Raji (cell line): ENCODE results near the gene RGL2.

ENCODE experiments used
- POLR2A ChIP-seq: IDR thresholded peaks from 2 replicates; pipeline ENCODE4 v1.6.1; 2011; ENCODE audit warnings: low read depth, low read length, control low read depth; ENCODE audit not compliant: insufficient read depth

The RGL2 gene

DNA sequence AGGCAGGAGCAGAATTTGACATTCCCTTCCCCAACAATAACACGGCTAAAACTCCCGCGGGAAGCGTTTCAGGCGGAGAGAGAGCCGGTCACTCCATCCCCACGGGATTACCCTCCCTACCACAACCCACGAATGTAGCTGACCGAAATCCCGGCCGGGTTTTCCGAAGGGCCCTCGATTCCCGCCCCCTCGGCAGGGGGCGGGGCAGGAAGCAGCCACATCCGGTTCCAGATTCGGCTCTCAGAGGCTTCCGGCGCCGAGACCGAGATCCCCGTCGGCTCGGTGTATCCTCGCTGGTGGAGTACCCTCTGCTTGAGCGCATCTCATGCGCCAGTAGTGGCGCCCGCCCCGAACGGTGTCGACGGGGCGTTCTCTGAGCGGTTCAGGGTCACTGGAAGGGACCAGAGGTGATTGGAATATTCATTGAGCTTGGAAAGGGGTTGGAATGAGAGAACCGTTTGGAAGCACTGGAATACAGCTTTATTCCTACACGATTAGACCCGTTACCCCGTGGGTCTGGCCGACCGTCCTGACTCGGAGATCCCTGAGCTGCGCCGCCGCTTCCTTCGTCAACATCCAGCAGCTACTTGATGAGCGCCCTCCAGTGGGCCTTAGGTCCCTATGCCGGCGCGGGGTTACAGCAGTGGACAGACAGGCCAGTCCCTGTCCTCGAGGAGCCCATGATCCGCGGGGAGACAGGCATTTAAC lies 649 bp upstream of the RGL2 start:
- TF ChIP-seq POLR2A: peak; percentile 84

DNA sequence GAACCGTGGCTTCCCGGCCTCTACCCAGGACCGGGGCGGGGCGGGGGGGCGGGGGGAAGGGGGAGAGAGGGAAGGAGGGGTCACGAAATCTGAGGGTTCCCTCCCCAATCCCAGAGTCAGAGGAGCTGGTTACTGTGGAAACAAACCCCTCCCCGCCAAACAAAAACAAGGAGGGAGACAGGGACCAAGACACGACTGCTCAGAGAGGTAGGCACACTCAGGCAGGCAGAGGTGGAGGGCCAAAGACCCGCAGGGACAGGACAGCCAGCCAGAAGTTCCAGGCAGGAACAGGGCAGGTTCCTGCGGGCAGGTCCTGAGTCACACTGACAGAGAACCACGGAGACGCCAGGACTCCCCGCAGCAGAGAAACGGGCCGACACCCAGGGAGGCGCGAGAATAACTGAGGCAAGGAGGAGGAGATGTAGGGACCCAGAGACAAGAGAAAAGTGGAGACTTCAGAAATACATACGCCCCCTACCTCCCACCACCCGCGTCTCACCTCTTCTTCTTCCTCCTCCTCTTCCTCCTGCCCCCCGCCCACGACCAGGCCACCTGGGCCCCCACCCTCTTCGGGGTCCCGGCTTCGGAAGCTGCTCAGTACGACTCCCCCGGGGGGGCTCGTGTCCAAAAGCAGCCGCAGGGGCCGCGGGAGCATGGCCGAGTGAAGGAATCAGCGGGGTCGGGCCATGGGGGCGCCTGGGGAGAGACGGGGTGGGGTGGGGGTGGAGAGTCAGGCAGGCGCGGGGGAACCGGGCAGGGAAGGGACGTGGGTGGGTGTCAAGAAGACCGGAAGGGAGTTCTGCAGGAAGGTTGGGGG lies 578 bp downstream of the RGL2 start:
- no peak; the same call in 1 of the 2 replicates for TF ChIP-seq POLR2A

- TF ChIP-seq POLR2A: no peak
Observed at GRCh38 chr6:33297406-33297955, 1.3 kb downstream of the RGL2 start.

GRCh38 chr6:33296797-33297405 lies 1.8 kb downstream of the RGL2 start:
- TF ChIP-seq POLR2A: no peak

GRCh38 chr6:33295621-33296369 lies 2.9 kb downstream of the RGL2 start:
- no peak for TF ChIP-seq POLR2A

GRCh38 chr6:33294086-33294823 lies 4.5 kb downstream of the RGL2 start:
- TF ChIP-seq POLR2A: no peak

DNA sequence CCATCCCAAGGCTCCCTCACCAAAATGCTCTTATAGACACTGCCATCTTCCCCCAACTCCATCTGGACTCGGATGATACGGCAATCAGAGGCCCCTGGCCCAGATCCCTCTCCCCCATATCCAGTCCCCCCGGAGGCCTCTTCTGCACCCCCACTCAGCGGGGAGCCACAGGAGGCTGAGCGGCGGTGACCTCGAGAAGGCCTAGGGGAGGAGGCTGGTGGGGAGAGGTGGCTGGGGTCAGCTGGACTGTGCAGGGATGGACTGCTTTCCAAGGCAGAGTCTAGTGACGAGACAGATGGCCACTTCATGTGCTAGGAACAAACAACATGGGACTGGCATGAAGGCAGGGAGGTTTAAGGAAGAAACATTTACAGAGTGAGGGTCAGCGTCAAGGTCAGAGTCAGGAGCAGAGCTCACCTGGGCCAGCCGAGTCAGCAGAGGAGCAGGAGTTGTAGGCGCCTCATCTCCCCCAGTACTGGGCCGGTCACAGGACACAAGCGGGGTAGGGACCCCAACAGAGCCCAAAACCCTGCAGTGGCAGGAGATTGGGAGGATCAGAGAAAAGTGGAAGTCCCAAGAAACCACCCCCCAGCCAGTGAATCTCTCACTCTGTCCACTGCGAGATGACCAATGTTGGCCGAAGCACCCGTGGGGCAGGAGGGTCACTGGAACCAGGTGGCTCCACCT lies 5.6 kb downstream of the RGL2 start:
- TF ChIP-seq POLR2A: no peak

DNA sequence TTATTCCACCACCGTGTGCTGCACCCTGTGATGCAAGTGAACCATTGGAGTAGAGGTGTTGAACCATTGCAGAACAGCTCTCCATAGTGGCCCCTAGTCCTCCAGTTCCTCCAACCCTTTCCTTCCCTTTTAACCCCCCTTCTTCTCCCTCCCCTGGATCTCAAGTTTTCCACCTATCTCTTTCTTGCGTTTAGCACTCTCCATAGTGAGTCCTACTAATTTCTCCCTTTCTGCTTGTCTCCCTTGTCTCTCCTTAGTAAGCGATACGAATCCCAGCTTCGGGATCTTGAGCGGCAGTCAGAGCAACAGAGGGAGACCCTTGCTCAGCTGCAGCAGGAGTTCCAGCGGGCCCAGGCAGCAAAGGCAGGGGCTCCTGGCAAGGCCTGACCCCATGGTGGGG lies 8.3 kb downstream of the RGL2 start:
- 0 out of 2 replicates have a peak, but pooled peaks have one; percentile 4 for TF ChIP-seq POLR2A

- TF ChIP-seq POLR2A: no peak
Observed at GRCh38 chr6:33289784-33290315, 8.9 kb downstream of the RGL2 start.

DNA sequence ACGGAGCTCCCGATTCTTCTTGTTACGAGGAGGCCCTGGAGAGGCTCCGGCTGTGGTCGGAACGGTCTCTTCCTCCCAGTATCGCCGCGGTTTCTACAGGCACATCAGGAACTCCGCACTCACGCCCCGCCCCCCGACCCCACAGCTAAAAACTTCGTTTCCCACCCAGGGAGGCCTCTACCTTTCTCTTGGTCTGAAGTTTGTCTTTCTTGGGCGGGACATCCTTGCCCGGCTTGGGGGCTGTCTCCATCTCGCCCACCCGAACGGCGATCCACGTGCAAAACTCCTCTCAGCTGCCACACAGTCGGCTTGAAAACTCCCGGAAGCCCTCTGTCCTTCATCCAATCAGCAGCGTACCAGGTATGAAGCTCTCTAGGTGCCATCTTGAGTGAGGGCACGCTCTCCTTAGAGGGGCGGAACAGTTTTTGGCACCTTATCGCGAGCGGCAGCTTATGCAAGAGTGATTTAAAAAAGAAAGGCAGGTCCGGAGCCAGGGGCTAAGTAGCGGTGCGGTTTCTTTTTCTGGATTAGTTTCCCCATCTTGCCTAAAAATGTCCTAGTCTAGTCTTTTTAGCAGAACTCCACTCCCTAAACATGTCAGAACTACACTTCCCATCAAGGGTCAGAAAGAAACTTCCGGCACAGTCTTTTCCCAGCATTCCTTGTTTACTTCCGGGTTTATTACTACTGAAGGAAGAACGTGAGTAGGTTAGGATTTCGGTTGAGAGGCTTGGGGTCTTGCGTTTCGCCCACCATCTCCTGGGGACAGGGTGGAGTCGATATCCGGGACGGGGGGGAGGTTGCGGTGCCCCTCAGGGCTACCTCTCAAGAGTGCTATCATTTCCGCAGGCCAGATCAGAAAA lies 9.6 kb downstream of the RGL2 start, which contains the start of the genes PFDN6 and WDR46:
TSS of gene PFDN6 (plus strand) at position 681 of the 863 bp plus-strand sequence. CDS start 256 bp downstream, outside the sequence.
TSS of gene WDR46 (minus strand) at position 319 of the 863 bp plus-strand sequence. CDS start at position 250, 69 bp downstream.
- peak; percentile 69 for TF ChIP-seq POLR2A

DNA sequence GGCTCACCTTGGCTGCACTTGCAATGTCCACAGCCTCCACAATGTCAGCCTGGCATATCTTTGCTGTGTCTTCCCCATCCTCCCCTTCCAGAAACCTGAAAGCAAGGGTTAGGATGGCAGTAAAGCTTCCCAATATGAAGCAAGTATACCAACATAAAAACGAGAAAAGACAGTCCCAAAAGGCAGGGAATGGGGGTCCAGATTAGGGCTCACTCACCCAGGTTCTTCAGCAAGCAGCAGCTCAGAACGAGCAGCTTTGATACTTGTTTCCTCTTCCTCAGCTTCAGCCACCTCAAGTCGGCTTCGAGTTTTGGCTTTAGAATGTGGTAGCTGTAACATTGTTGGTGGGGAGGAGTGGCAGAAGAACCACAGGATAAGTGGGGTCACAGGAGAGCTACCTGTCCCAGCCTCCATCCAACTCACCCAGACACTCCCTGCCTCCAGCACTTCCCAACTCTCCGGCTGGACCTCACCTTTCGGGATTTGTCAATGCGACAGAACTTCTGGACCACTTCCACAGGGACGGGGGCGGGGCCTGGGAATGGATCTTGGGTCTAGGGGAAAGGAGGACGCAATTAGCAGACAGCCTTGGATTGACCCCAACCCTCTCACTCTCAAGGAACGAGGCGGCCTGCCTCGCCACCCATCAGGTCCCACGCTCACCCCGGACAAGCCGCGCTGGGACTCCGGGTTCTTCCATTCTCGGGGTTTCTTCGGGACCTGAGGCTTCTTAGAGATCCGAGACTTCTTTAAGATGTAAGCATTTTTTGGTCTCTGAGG lies 10.4 kb downstream of the RGL2 start:
- no peak for TF ChIP-seq POLR2A
